ENCODE measurements around the gene CIAO1. TPM values are rescaled to one million over a fixed set of nuclear protein-coding genes. Genes with fewer than 3 reads are reported as not detected.

Gene CIAO1
- total RNA-seq, 2 experiments from 2014 or later, result 55.4 to 55.6 TPM

DNA sequence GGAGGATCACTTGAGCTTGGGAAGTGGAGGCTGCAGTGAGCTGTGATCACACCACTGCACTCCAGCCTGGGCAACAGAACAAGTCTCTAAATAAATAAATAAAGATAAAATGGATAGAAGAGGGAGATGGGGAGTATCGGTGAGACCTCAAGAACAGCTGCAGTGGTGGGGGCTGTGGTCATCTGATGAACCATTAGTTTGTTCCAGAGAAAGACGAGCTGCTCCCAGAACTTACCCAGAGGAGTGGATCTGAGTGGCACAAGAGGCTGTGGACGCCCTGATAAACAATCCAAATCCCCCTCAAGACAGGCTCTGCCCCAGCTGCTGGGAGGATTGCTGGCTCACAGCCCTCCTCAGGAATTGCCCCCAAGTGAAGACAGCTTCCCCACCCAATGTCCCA, 26.9 kb upstream of the CIAO1 start:
- H3K27ac ChIP-seq (ENCODE audit: low read depth in 1 of 2, low read length in 2 of 2), result no peak overlapping the region
- no peaks in the 10 kb centered on the region for H3K36me3 Mint-ChIP-seq (ENCODE audit: low read depth)
- H3K9me3 ChIP-seq (ENCODE audit: control insufficient read depth in 1 of 2, insufficient read depth in 1 of 2, low read length in 2 of 2), result no peaks in the 10 kb centered on the region
- H3K27me3 Mint-ChIP-seq, result no peaks in the 10 kb centered on the region
- peaks cover 26% of the 10 kb centered on the region for H3K4me1 Mint-ChIP-seq (ENCODE audit: low read depth)
- peaks cover 3% of the 10 kb centered on the region for H3K36me3 ChIP-seq (ENCODE audit: insufficient read depth, low read length)
- H3K4me1 ChIP-seq (ENCODE audit: insufficient read depth, low read length), result peaks cover 29% of the 10 kb centered on the region
- POLR2A ChIA-PET, result no interaction called here
- no peak overlapping the region for H3K27ac Mint-ChIP-seq
- no peak overlapping the region for H3K4me3 Mint-ChIP-seq
- intact Hi-C loops (cut with DNase I, micrococcal nuclease), result no loop called here
- no peak overlapping the region for H3K4me3 ChIP-seq (ENCODE audit: low read length)
- TF ChIP-seq CTCF (IDR thresholded peaks at IDR 0.05), result no peak
- ATAC-seq (ENCODE audit: poor library complexity) (no peak), DNase-seq (no peak)
- CTCF ChIA-PET, result no interaction called here
- H3K9me3 Mint-ChIP-seq, result no peaks in the 10 kb centered on the region
- H3K27me3 ChIP-seq (ENCODE audit: control insufficient read depth in 1 of 2, insufficient read depth in 2 of 2, low read length in 2 of 2), result no peaks in the 10 kb centered on the region

DNA sequence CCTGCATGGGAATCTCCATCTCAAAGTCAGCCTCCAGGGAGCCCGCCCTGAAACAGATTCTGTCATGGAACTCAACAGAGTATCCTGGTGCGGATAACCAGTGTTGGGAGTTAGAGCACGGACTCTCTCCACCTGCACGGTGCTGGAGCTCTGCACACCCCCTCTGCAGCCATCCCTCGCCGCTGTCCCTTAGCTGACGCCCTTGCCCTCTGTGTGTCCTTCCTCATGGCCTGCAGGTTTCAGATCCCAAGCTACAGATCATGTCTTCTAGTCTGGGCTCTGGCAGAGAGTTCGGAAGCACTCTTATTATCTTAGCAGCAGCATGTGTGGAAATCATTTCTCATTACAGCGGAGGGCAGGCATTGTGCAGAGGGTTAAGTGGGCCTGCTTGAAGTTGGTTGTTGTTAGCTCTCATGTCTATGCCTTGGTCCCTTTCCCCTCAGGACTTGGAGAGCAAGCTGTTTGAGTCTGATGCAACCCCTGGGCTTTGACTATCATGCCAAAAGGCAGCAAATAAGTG, 26.2 kb upstream of the CIAO1 start:
- CTCF ChIA-PET, result no interaction called here
- no peak for TF ChIP-seq CTCF (IDR thresholded peaks at IDR 0.05)
- ATAC-seq (ENCODE audit: poor library complexity) (no peak), DNase-seq (no peak)
- Mint-ChIP-seq H3K9me3 (no peaks in the 10 kb centered on the region), H3K27ac (no peak overlapping the region), H3K4me3 (no peak overlapping the region), H3K36me3 (ENCODE audit: low read depth) (no peaks in the 10 kb centered on the region), H3K27me3 (no peaks in the 10 kb centered on the region), H3K4me1 (ENCODE audit: low read depth) (peaks cover 29% of the 10 kb centered on the region)
- Histone ChIP-seq H3K27ac (ENCODE audit: low read depth in 1 of 2, low read length in 2 of 2) (no peak overlapping the region), H3K4me1 (ENCODE audit: insufficient read depth, low read length) (peaks cover 29% of the 10 kb centered on the region), H3K9me3 (ENCODE audit: control insufficient read depth in 1 of 2, insufficient read depth in 1 of 2, low read length in 2 of 2) (no peaks in the 10 kb centered on the region), H3K36me3 (ENCODE audit: insufficient read depth, low read length) (peaks cover 3% of the 10 kb centered on the region), H3K4me3 (ENCODE audit: low read length) (no peak overlapping the region), H3K27me3 (ENCODE audit: control insufficient read depth in 1 of 2, insufficient read depth in 2 of 2, low read length in 2 of 2) (no peaks in the 10 kb centered on the region)
- intact Hi-C loops (cut with DNase I, micrococcal nuclease), result no loop called here
- POLR2A ChIA-PET, result interaction anchor here (1.2 kb wide), 1 partner anchor 37 kb away, joined by 3 read pairs; no protein-coding TSS in a partner anchor

- ATAC-seq (ENCODE audit: poor library complexity) (no peak), DNase-seq (no peak)
- intact Hi-C loops (cut with DNase I, micrococcal nuclease), result no loop called here
- Histone ChIP-seq H3K4me3 (ENCODE audit: low read length) (no peak overlapping the region), H3K27me3 (ENCODE audit: control insufficient read depth in 1 of 2, insufficient read depth in 2 of 2, low read length in 2 of 2) (no peaks in the 10 kb centered on the region), H3K27ac (ENCODE audit: low read depth in 1 of 2, low read length in 2 of 2) (peak overlapping the region in 1 of 2 donors; percentile 92), H3K36me3 (ENCODE audit: insufficient read depth, low read length) (peaks cover 3% of the 10 kb centered on the region), H3K4me1 (ENCODE audit: insufficient read depth, low read length) (peaks cover 34% of the 10 kb centered on the region), H3K9me3 (ENCODE audit: control insufficient read depth in 1 of 2, insufficient read depth in 1 of 2, low read length in 2 of 2) (no peaks in the 10 kb centered on the region)
- no peak for TF ChIP-seq CTCF (IDR thresholded peaks at IDR 0.05)
- Mint-ChIP-seq H3K36me3 (ENCODE audit: low read depth) (no peaks in the 10 kb centered on the region), H3K4me1 (ENCODE audit: low read depth) (peaks cover 33% of the 10 kb centered on the region), H3K9me3 (no peaks in the 10 kb centered on the region), H3K4me3 (no peak overlapping the region), H3K27ac (peak overlapping the region; percentile 94), H3K27me3 (no peaks in the 10 kb centered on the region)
- POLR2A ChIA-PET, result interaction anchor here (1.2 to 3.0 kb wide), 2 partner anchors 32 to 38 kb away, joined by 3 to 26 read pairs; partner anchors contain the start of gene STARD7
- CTCF ChIA-PET, result no interaction called here
Observed at GRCh38 chr2:96240341-96241038, 25.5 kb upstream of the CIAO1 start.
